CD4-positive, alpha-beta T cell (primary cell): ENCODE data around the gene WNK1. TPM values are rescaled to one million over a fixed set of nuclear protein-coding genes. Genes with fewer than 3 reads are reported as not detected.

ENCODE experiments used
- ATAC-seq: fragments of 200-7000 bp; cut with Tn5 transposase; one replicate; pipeline ENCODE4 v1.10.0; 2022; ENCODE audit warnings: mild to moderate bottlenecking; ENCODE audit not compliant: poor library complexity
- CTCF ChIA-PET: fragments of 350-600 bp; sonication (Branson Sonifier 250); formaldehyde crosslinking; loops from one replicate; lab custom pipeline; 2021; ENCODE audit warnings: antibody characterized with exemption, inconsistent platforms; lab: Charles Lee
- POLR2A ChIA-PET: fragments of 350-600 bp; sonication (Branson Sonifier 250); formaldehyde crosslinking; loops from one replicate; lab custom pipeline; 2021; ENCODE audit warnings: antibody characterized with exemption, inconsistent platforms; lab: Charles Lee
- DNase-seq, 14 experiments: peaks; one replicate each; pipeline ENCODE4 v3.0.0-alpha.2; 2013 to 2020; ENCODE audit warnings: mixed read lengths in 2 of 14
- H3K27ac ChIP-seq, 2 donors: one replicate each; pipeline versions ENCODE4 v1.5.1 to v1.7.0; 2013; ENCODE audit warnings: low read length in 2 of 2, low read depth in 1 of 2, mild to moderate bottlenecking in 1 of 2
- H3K27me3 ChIP-seq, 2 experiments: 1 replicate in 1 of 2; 2 replicates in 1 of 2; pipeline versions ENCODE4 v1.6.1 to v1.7.0; 2013; ENCODE audit warnings: low read length in 2 of 2, control low read depth in 1 of 2, mild to moderate bottlenecking in 1 of 2, moderate library complexity in 1 of 2; ENCODE audit not compliant: insufficient read depth in 2 of 2, control insufficient read depth in 1 of 2
- H3K36me3 ChIP-seq: one replicate; pipeline ENCODE4 v1.6.1; 2013; ENCODE audit warnings: low read length, control low read depth; ENCODE audit not compliant: insufficient read depth
- H3K4me1 ChIP-seq: one replicate; pipeline ENCODE4 v1.6.1; 2013; ENCODE audit warnings: low read length, control low read depth; ENCODE audit not compliant: insufficient read depth
- H3K4me3 ChIP-seq: one replicate; pipeline ENCODE4 v1.5.1; 2013; ENCODE audit warnings: mild to moderate bottlenecking, low read length, moderate library complexity
- H3K9me3 ChIP-seq, 2 experiments: 1 replicate in 1 of 2; 2 replicates in 1 of 2; pipeline versions ENCODE4 v1.6.1 to v1.7.0; 2013; ENCODE audit warnings: low read length in 2 of 2, mild to moderate bottlenecking in 2 of 2, control low read depth in 1 of 2, moderate library complexity in 1 of 2; ENCODE audit not compliant: control insufficient read depth in 1 of 2, insufficient read depth in 1 of 2
- H3K27ac Mint-ChIP-seq: one replicate; pipeline ENCODE4 v1.8.0; 2020; ENCODE audit warnings: mixed read lengths
- H3K27me3 Mint-ChIP-seq: one replicate; pipeline ENCODE4 v1.8.0; 2021; ENCODE audit warnings: mixed read lengths
- H3K36me3 Mint-ChIP-seq: one replicate; pipeline ENCODE4 v1.8.0; 2021; ENCODE audit warnings: low read depth, mixed read lengths
- H3K4me1 Mint-ChIP-seq: one replicate; pipeline ENCODE4 v1.8.0; 2021; ENCODE audit warnings: low read depth, mixed read lengths
- H3K4me3 Mint-ChIP-seq: one replicate; pipeline ENCODE4 v1.8.0; 2020; ENCODE audit warnings: mild to moderate bottlenecking, mixed read lengths
- H3K9me3 Mint-ChIP-seq: one replicate; pipeline ENCODE4 v1.8.0; 2020; ENCODE audit warnings: mixed read lengths
- intact Hi-C, 2 experiments: fragments of 100-400 bp; cut with DNase I in 1 of 2; cut with micrococcal nuclease in 1 of 2; formaldehyde crosslinking; loops; one replicate each; pipeline versions ENCODE4 v1.15.1 to v1.9.0; 2023 to 2025; cut with DNase I, micrococcal nuclease
- total RNA-seq, 174 experiments: library from RNA in 2 of 174; stranded (reverse) in 2 of 174; gene quantifications; one replicate each; pipeline ENCODE4 v1.2.3 and lab custom pipeline; 2021 to 2026
- TF ChIP-seq, protein P1 (sequence below): fragments of 200-600 bp; IDR thresholded peaks from one replicate; pipeline ENCODE4 v1.8.0; 2022; ENCODE audit warnings: antibody characterized with exemption, mild to moderate bottlenecking

Gene WNK1
- total RNA-seq, 2 experiments from 2014 or later: 193 to 198 TPM

DNA sequence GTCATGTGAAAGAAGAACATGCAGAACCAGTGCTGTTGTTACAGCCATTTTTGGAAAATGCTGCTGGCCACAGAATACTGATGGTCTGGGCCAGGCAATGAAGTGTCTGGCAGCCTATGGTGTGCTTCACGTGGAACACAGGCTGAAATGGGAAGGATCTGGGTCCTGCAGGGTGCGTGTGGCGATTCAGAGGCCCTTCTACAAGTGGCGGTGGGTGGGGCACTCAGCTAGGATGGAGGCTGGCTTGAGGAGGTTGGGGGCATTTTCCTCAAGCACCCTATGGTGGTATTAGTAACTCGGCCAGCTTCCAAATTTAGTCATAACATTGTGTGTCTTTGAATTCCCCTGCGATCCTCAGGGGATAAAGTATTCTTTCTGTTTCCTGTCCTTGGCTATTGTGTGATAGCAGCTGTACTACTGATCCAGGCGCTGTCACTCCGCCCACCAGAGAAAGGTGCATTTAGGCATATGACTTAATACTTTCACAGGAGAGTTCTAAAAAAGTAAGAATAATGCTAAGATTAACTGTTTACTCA, 206.3 kb downstream of the WNK1 start:
- H3K4me3 ChIP-seq: no peak overlapping the region
- Mint-ChIP-seq H3K36me3 (no peaks in the 10 kb centered on the region), H3K27me3 (no peaks in the 10 kb centered on the region), H3K27ac (no peak overlapping the region), H3K9me3 (no peaks in the 10 kb centered on the region), H3K4me1 (no peaks in the 10 kb centered on the region), H3K4me3 (no peak overlapping the region)
- ChIA-PET CTCF (interaction anchor here (1.1 kb wide), 1 partner anchor 134 kb away, joined by 3 read pairs; no protein-coding TSS in a partner anchor), POLR2A (no interaction called here)
- no peaks in the 10 kb centered on the region for H3K27me3 ChIP-seq
- no peaks in the 10 kb centered on the region for H3K36me3 ChIP-seq
- H3K4me1 ChIP-seq: no peaks in the 10 kb centered on the region
- TF ChIP-seq, protein P1, sequence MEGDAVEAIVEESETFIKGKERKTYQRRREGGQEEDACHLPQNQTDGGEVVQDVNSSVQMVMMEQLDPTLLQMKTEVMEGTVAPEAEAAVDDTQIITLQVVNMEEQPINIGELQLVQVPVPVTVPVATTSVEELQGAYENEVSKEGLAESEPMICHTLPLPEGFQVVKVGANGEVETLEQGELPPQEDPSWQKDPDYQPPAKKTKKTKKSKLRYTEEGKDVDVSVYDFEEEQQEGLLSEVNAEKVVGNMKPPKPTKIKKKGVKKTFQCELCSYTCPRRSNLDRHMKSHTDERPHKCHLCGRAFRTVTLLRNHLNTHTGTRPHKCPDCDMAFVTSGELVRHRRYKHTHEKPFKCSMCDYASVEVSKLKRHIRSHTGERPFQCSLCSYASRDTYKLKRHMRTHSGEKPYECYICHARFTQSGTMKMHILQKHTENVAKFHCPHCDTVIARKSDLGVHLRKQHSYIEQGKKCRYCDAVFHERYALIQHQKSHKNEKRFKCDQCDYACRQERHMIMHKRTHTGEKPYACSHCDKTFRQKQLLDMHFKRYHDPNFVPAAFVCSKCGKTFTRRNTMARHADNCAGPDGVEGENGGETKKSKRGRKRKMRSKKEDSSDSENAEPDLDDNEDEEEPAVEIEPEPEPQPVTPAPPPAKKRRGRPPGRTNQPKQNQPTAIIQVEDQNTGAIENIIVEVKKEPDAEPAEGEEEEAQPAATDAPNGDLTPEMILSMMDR: no peak
- intact Hi-C loops: loop anchor here in 1 of 2 experiments (10.0 kb wide), 1 partner anchor 504 kb away; the partner anchor contains the start of gene B4GALNT3
- no peak overlapping the region for H3K27ac ChIP-seq
- no peaks in the 10 kb centered on the region for H3K9me3 ChIP-seq
- DNase-seq (no peak), ATAC-seq (no peak)

Other genes starting within 250 kb of the WNK1 start
- 1 to 10 TPM; 1.1 to 3.4 TPM for gene NINJ2, start 89.1 kb upstream of the WNK1 start, total RNA-seq
- 1 to 10 TPM; 7.0 to 8.1 TPM for gene RAD52, start 197.1 kb downstream of the WNK1 start, total RNA-seq
- gene ERC1, start 238.6 kb downstream of the WNK1 start, total RNA-seq: 10 to 100 TPM; 40.1 to 49.6 TPM